ENCODE results near the gene EIF3L.

The EIF3L gene

GRCh38 chr22:37929390-37929789 is 80.2 kb downstream of the EIF3L start:
- H3K4me3 ChIP-seq (ENCODE audit: low read depth, low read length) = no peak overlapping the region
- DNase-seq (ENCODE audit: low read depth) = no peak
- TF ChIP-seq CTCF (IDR thresholded peaks at IDR 0.05; ENCODE audit: low read depth, low read length, missing control alignments) = no peak

- TF ChIP-seq CTCF (IDR thresholded peaks at IDR 0.05; ENCODE audit: low read depth, low read length, missing control alignments) = peak; percentile 58
- DNase-seq (ENCODE audit: low read depth) = no peak
- H3K4me3 ChIP-seq (ENCODE audit: low read depth, low read length) = no peak overlapping the region
Observed at GRCh38 chr22:37930270-37930951, 81.2 kb downstream of the EIF3L start.

GRCh38 chr22:37930952-37931440 is 81.8 kb downstream of the EIF3L start:
- no peak overlapping the region for H3K4me3 ChIP-seq (ENCODE audit: low read depth, low read length)
- TF ChIP-seq CTCF (IDR thresholded peaks at IDR 0.05; ENCODE audit: low read depth, low read length, missing control alignments) = no peak
- no peak for DNase-seq (ENCODE audit: low read depth)

- H3K4me3 ChIP-seq (ENCODE audit: low read depth, low read length) = no peak overlapping the region
- no peak for TF ChIP-seq CTCF (IDR thresholded peaks at IDR 0.05; ENCODE audit: low read depth, low read length, missing control alignments)
- no peak for DNase-seq (ENCODE audit: low read depth)
Observed at GRCh38 chr22:37931893-37932389, 82.7 kb downstream of the EIF3L start.

GRCh38 chr22:37932401-37932800 is 83.2 kb downstream of the EIF3L start:
- TF ChIP-seq CTCF (IDR thresholded peaks at IDR 0.05; ENCODE audit: low read depth, low read length, missing control alignments) = no peak
- no peak for DNase-seq (ENCODE audit: low read depth)
- H3K4me3 ChIP-seq (ENCODE audit: low read depth, low read length) = no peak overlapping the region

GRCh38 chr22:37932821-37933578 is 83.8 kb downstream of the EIF3L start:
- TF ChIP-seq CTCF (IDR thresholded peaks at IDR 0.05; ENCODE audit: low read depth, low read length, missing control alignments) = no peak
- no peak overlapping the region for H3K4me3 ChIP-seq (ENCODE audit: low read depth, low read length)
- DNase-seq (ENCODE audit: low read depth) = no peak
